Endothelial cell of umbilical vein (primary cell): ENCODE data around the gene LKAAEAR1. TPM values are rescaled to one million over a fixed set of nuclear protein-coding genes. Genes with fewer than 3 reads are reported as not detected.

Source experiments
- BruUV-seq: library from RNA; stranded (reverse); fragments of 400-500 nt; replicated peaks from 2 replicates; lab custom pipeline; 2021; lab: Mats Ljungman, UMichigan
- CTCF ChIA-PET: fragments of 300-600, 350-600 bp; sonication (Branson Sonifier 250); formaldehyde crosslinking; loops from one replicate; lab custom pipeline; 2021; ENCODE audit warnings: antibody characterized with exemption, inconsistent platforms; lab: Charles Lee
- POLR2A ChIA-PET: fragments of 300-600, 350-600 bp; sonication (Branson Sonifier 250); formaldehyde crosslinking; loops from one replicate; lab custom pipeline; 2021; ENCODE audit warnings: antibody characterized with exemption, inconsistent platforms; lab: Charles Lee
- DNase-seq: peaks from one replicate; pipeline ENCODE4 v3.0.0-alpha.2; 2011; ENCODE audit warnings: low read depth, low spot score
- FAIRE-seq: peaks from 2 replicates; lab custom pipeline; 2011; peaks lifted over from hg19 to GRCh38; lab: Jason Lieb, UNC
- H2AFZ ChIP-seq: 2 replicates; pipeline ENCODE4 v1.6.0; 2012; ENCODE audit warnings: low read depth, low read length, control low read depth, inconsistent platforms
- H3K27ac ChIP-seq: 2 replicates; pipeline ENCODE4 v1.5.1; 2011; ENCODE audit warnings: low read depth, mild to moderate bottlenecking, control low read depth, low read length, moderate library complexity; ENCODE audit not compliant: insufficient read depth
- H3K27me3 ChIP-seq, 2 experiments: 2 replicates each; pipeline versions ENCODE4 v1.6.0 to v1.6.1; 2011; ENCODE audit warnings: low read length in 2 of 2, mixed read lengths in 1 of 2; ENCODE audit not compliant: control insufficient read depth in 2 of 2, insufficient read depth in 2 of 2
- H3K36me3 ChIP-seq, 2 experiments: 2 replicates in 1 of 2; 3 replicates in 1 of 2; pipeline ENCODE4 v1.5.1; 2011; ENCODE audit warnings: low read length in 2 of 2, mild to moderate bottlenecking in 1 of 2, moderate library complexity in 1 of 2; ENCODE audit not compliant: control insufficient read depth in 2 of 2, insufficient read depth in 2 of 2; ENCODE audit errors: extremely low read depth in 1 of 2
- H3K4me1 ChIP-seq: 3 replicates; pipeline ENCODE4 v1.5.1; 2011; ENCODE audit warnings: mild to moderate bottlenecking, low read length; ENCODE audit not compliant: control insufficient read depth, insufficient read depth; ENCODE audit errors: extremely low read depth
- H3K4me2 ChIP-seq: 2 replicates; pipeline ENCODE4 v1.6.1; 2011; ENCODE audit warnings: low read length, control low read depth, mixed read lengths; ENCODE audit not compliant: insufficient read depth
- H3K4me3 ChIP-seq, 3 experiments: fragments of 200-600 bp in 1 of 3; sonication (generic), shearing (Covaris generic) in 1 of 3; replicated peaks in 1 of 3; 2 replicates each; pipeline ENCODE4 v1.5.1; 2011 to 2016; ENCODE audit warnings: control low read depth in 3 of 3, low read length in 3 of 3, mild to moderate bottlenecking in 2 of 3, inconsistent platforms in 1 of 3, low read depth in 1 of 3, moderate library complexity in 1 of 3; ENCODE audit not compliant: insufficient read depth in 1 of 3
- H3K79me2 ChIP-seq: 2 replicates; pipeline ENCODE4 v1.6.0; 2012; ENCODE audit warnings: low read length, inconsistent platforms; ENCODE audit not compliant: control insufficient read depth, insufficient read depth
- H3K9ac ChIP-seq: replicated peaks from 2 replicates; pipeline ENCODE3; 2011; ENCODE audit warnings: low read length, control low read depth; ENCODE audit not compliant: insufficient read depth; ENCODE audit errors: extremely low read depth
- H3K9me1 ChIP-seq: replicated peaks from 3 replicates; pipeline ENCODE4 v1.6.0; 2011; ENCODE audit warnings: mild to moderate bottlenecking, low read length; ENCODE audit not compliant: control insufficient read depth, insufficient read depth; ENCODE audit errors: extremely low read depth
- H3K9me3 ChIP-seq: replicated peaks from 2 replicates; pipeline ENCODE4 v1.5.1; 2012; ENCODE audit warnings: low read length, inconsistent platforms; ENCODE audit not compliant: control insufficient read depth, insufficient read depth
- H4K20me1 ChIP-seq: replicated peaks from 2 replicates; pipeline ENCODE3; 2011; ENCODE audit warnings: mild to moderate bottlenecking, low read length; ENCODE audit not compliant: control insufficient read depth, insufficient read depth; ENCODE audit errors: extremely low read depth
- CTCF ChIP-seq, 2 donors: IDR thresholded peaks; 1 replicate in 1 of 2; 2 replicates in 1 of 2; pipeline ENCODE4 v1.5.1; 2011; ENCODE audit warnings: low read length in 2 of 2, mild to moderate bottlenecking in 2 of 2, moderate library complexity in 2 of 2, control low read depth in 1 of 2, inconsistent platforms in 1 of 2, low read depth in 1 of 2; ENCODE audit not compliant: insufficient read depth in 1 of 2; ENCODE audit errors: extremely low read depth in 1 of 2
- EZH2 ChIP-seq: IDR thresholded peaks from 2 replicates; pipeline ENCODE4 v1.6.1; 2012; ENCODE audit warnings: borderline replicate concordance, low read depth, mild to moderate bottlenecking, moderate library complexity, low read length, inconsistent platforms; ENCODE audit not compliant: severe bottlenecking
- FOS ChIP-seq: IDR thresholded peaks from 2 replicates; pipeline ENCODE4 v1.6.1; 2011; ENCODE audit warnings: mild to moderate bottlenecking, low read length, moderate library complexity, borderline replicate concordance; ENCODE audit not compliant: insufficient read depth
- GATA2 ChIP-seq: IDR thresholded peaks from 2 replicates; pipeline ENCODE4 v1.7.0; 2011; ENCODE audit warnings: low read depth, mild to moderate bottlenecking, moderate library complexity, mixed read lengths, low read length; ENCODE audit not compliant: insufficient read length, insufficient read depth
- JUN ChIP-seq: IDR thresholded peaks from 2 replicates; pipeline ENCODE4 v1.6.1; 2011; ENCODE audit warnings: borderline replicate concordance, low read depth; ENCODE audit not compliant: insufficient read length, insufficient read depth
- MAX ChIP-seq: IDR thresholded peaks from 2 replicates; pipeline ENCODE4 v1.6.1; 2011; ENCODE audit not compliant: insufficient read depth, insufficient read length
- MYC ChIP-seq: IDR thresholded peaks from one replicate; pipeline ENCODE4 v1.6.1; 2011; ENCODE audit warnings: mild to moderate bottlenecking, low read depth, low read length
- POLR2A ChIP-seq: IDR thresholded peaks from 2 replicates; pipeline ENCODE4 v1.6.1; 2012; ENCODE audit warnings: low read depth, mild to moderate bottlenecking, control low read depth, low read length
- POLR2AphosphoS5 ChIP-seq: IDR thresholded peaks from 2 replicates; pipeline ENCODE4 v1.6.1; 2012; ENCODE audit warnings: low read depth, mild to moderate bottlenecking, control low read depth, low read length, moderate library complexity; ENCODE audit not compliant: insufficient read depth
- dilution Hi-C: fragments of 300-500 bp; cut with MboI; formaldehyde crosslinking; loops from one replicate; pipeline ENCODE4 v1.15.0; 2019; ENCODE audit warnings: low sequenced_read_pairs; ENCODE audit not compliant: extremely low pct_ligation_motif_present
- intact Hi-C: fragments of 100-400 bp; cut with micrococcal nuclease; formaldehyde crosslinking; loops from one replicate; pipeline ENCODE4 v1.10.0; 2022
- polyA plus RNA-seq, 4 experiments: library from polyadenylated mRNA; depleted of rRNA in 3 of 4; stranded (reverse) in 3 of 4; unstranded in 1 of 4; fragments of >200 nt; gene quantifications; 2 replicates each; pipeline versions ENCODE4 v1.2.1 to v1.2.3, GENCODE V29; 2011 to 2012; ENCODE audit warnings: missing spikeins in 1 of 4
- total RNA-seq: library from RNA; stranded (reverse); gene quantifications from 2 replicates; pipeline ENCODE4 v1.2.3, GENCODE V29; 2021

The LKAAEAR1 gene
- total and polyA plus RNA-seq, 2 donors (not counting 3 experiments of a cell fraction or from before 2014, with no cell fraction given): 0.29 TPM; not detected in 1

- POLR2A ChIA-PET: no interaction called here
- Histone ChIP-seq H3K79me2 (no peaks in the 10 kb centered on the region), H3K4me1 (no peaks in the 10 kb centered on the region), H3K4me2 (no peak overlapping the region), H4K20me1 (no peaks in the 10 kb centered on the region), H3K9me1 (no peaks in the 10 kb centered on the region), H2AFZ (no peak overlapping the region), H3K27ac (no peak overlapping the region), H3K27me3 (peaks cover 3 to 6% of the 10 kb centered on the region in 2 experiments), H3K9me3 (no peaks in the 10 kb centered on the region), H3K36me3 (no peaks in the 10 kb centered on the region), H3K9ac (no peak overlapping the region), H3K4me3 (no peak overlapping the region)
- no peak for TF ChIP-seq CTCF (IDR thresholded peaks at IDR 0.05; ENCODE audit: extremely low read depth in 1 of 2, insufficient read depth in 1 of 2, low read depth in 1 of 2, low read length in 2 of 2)
- TF ChIP-seq EZH2: no peak
- TF ChIP-seq POLR2A: no peak
- no peak for TF ChIP-seq POLR2AphosphoS5
- TF ChIP-seq MAX: no peak
- TF ChIP-seq MYC: no peak
- TF ChIP-seq JUN: no peak
- TF ChIP-seq FOS: no peak
- TF ChIP-seq GATA2: no peak
- dilution Hi-C loops (no loop called here), intact Hi-C loops (no loop called here)
- CTCF ChIA-PET: interaction anchor here (2.3 to 3.2 kb wide), 2 partner anchors 8 to 11 kb away, joined by 7 to 11 read pairs; partner anchors contain the start of gene LKAAEAR1
- no peak for FAIRE-seq
- no TSS peak for BruUV-seq
- no peak for DNase-seq
These were observed 7.1 kb upstream of the LKAAEAR1 start for GRCh38 chr20:64091340-64091739.
